Ascending aorta (tissue), 2 donors: ENCODE measurements around the gene SAXO2. TPM values are rescaled to one million over a fixed set of nuclear protein-coding genes. Genes with fewer than 3 reads are reported as not detected.
A peak's percentile ranks its signal among the peaks of the same experiment; 100 is the strongest.

Experiments
- DNase-seq, 2 donors: peaks; one replicate each; pipeline ENCODE4 v3.0.0-alpha.2; 2019; ENCODE audit warnings: low spot score in 2 of 2
- H3K27ac ChIP-seq, 2 donors: fragments of 200-600 bp; sonication (generic); one replicate each; pipeline ENCODE4 v1.5.1; 2016 to 2017; ENCODE audit warnings: mild to moderate bottlenecking in 1 of 2
- H3K27me3 ChIP-seq: fragments of 200-600 bp; sonication (generic); one replicate; pipeline ENCODE4 v1.5.1; 2017
- H3K36me3 ChIP-seq, 2 donors: fragments of 200-600 bp; sonication (generic); one replicate each; pipeline ENCODE4 v1.5.1; 2016
- H3K4me1 ChIP-seq, 2 donors: fragments of 200-600 bp; sonication (generic); one replicate each; pipeline ENCODE4 v1.5.1; 2016 to 2017; ENCODE audit warnings: mild to moderate bottlenecking in 1 of 2
- H3K4me3 ChIP-seq, 2 donors: fragments of 200-600 bp; sonication (generic); one replicate each; pipeline ENCODE4 v1.5.1; 2016 to 2017; ENCODE audit warnings: mild to moderate bottlenecking in 1 of 2
- H3K9me3 ChIP-seq, 2 donors: fragments of 200-600 bp; sonication (generic); one replicate each; pipeline ENCODE4 v1.5.1; 2016
- CTCF ChIP-seq, 3 experiments: fragments of 200-600 bp in 2 of 3; fragments of 450-650 bp in 1 of 3; sonication (generic) in 2 of 3; IDR thresholded peaks; one replicate each; pipeline ENCODE4 v1.5.1; 2016 to 2019; ENCODE audit warnings: antibody characterized with exemption in 3 of 3, mild to moderate bottlenecking in 1 of 3, moderate library complexity in 1 of 3
- intact Hi-C: fragments of 100-400 bp; cut with DNase I; formaldehyde crosslinking; loops from one replicate; pipeline ENCODE4 v1.15.1; 2023
- total RNA-seq: library from RNA; depleted of rRNA; stranded (reverse); fragments of >200 nt; gene quantifications from one replicate; pipeline ENCODE4 v1.1.0, GENCODE V29; 2016

The SAXO2 gene
- total RNA-seq, 1 donor from 2014 or later, result not detected

DNA sequence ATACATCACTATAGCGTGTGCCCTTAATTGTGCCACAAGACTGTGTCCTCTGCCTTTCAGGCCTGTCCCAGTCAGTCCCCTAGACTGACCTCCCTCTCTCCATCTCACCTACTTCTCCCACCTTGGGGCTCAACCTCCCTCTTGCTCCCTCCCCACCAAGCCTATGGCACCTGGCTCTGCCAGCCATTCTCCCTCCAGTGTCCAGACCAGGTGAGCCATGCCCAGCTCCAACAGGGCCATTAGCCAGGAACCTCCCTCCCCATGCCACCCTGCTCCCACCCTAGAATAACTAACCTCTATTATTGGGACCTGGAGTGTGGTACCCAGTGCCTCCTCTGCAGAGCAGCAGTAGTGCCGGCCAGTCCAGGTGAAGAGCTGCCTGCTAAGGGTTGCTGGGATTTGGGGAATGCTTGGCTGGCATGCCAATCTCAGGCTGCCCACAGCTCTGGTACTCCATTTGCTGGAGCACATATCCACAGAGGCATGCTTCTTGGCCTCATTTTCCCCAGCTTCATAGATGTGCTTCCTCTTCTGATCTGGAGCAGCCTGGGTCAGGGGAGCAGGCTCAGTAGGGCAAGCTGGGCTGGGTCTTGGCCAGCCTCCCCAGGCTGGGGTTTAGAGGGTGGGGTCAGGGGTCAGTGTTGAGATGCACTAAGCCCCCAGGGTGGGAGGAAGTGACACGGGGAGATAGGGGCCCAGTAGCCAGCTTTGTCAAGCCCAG lies 38.8 kb downstream of the SAXO2 start:
- intact Hi-C loops, result no loop called here
- Histone ChIP-seq H3K36me3 (no peaks in the 10 kb centered on the region), H3K27ac (no peak overlapping the region), H3K27me3 (no peaks in the 10 kb centered on the region), H3K9me3 (no peaks in the 10 kb centered on the region), H3K4me1 (no peaks in the 10 kb centered on the region), H3K4me3 (no peak overlapping the region)
- no peak for DNase-seq
- TF ChIP-seq CTCF (IDR thresholded peaks at IDR 0.05), result no peak

- intact Hi-C loops, result no loop called here
These were observed 41.5 kb downstream of the SAXO2 start for GRCh38 chr15:82303956-82304777.

GRCh38 chr15:82304778-82305090 lies 42.1 kb downstream of the SAXO2 start:
- Histone ChIP-seq H3K36me3 (no peaks in the 10 kb centered on the region), H3K9me3 (no peaks in the 10 kb centered on the region), H3K4me1 (no peaks in the 10 kb centered on the region), H3K27ac (no peak overlapping the region), H3K4me3 (no peak overlapping the region), H3K27me3 (no peaks in the 10 kb centered on the region)
- DNase-seq, result peak in 1 of 2 donors; percentile 25
- no peak for TF ChIP-seq CTCF (IDR thresholded peaks at IDR 0.05)
- intact Hi-C loops, result no loop called here

More at GRCh38 chr15:82303956-82304777, 41.5 kb downstream of the SAXO2 start:
- Histone ChIP-seq H3K27me3 (no peaks in the 10 kb centered on the region), H3K9me3 (no peaks in the 10 kb centered on the region), H3K4me3 (no peak overlapping the region), H3K36me3 (no peaks in the 10 kb centered on the region), H3K4me1 (no peaks in the 10 kb centered on the region), H3K27ac (no peak overlapping the region)
- no peak for DNase-seq
- no peak for TF ChIP-seq CTCF (IDR thresholded peaks at IDR 0.05)

DNA sequence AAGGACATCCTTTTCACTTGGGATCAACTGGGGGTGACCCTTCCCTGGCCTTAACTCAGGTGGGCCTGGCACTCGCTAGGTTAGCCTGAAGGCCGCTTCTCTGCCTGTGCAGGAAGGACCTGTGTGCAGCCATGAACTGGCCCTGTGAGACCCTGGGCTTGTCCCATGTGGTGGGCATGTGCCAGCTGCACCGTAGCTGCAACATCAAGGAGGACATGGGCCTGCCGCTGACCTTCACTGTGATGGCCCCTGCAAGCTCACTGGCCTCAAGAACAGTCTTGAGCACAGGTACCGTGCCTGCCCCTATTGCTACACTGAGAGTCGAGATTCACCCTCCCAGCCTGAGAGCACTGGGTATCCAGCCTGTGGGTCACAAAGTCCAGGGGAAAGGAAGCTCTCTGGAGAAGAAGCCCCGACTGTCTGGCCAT lies 43.0 kb downstream of the SAXO2 start:
- H3K4me3 ChIP-seq, result no peak overlapping the region
- H3K27ac ChIP-seq, result no peak overlapping the region
- no peaks in the 10 kb centered on the region for H3K36me3 ChIP-seq
- no peaks in the 10 kb centered on the region for H3K9me3 ChIP-seq
- TF ChIP-seq CTCF (IDR thresholded peaks at IDR 0.05), result no peak
- no peaks in the 10 kb centered on the region for H3K4me1 ChIP-seq
- peak in 1 of 2 donors; percentile 13 for DNase-seq
- no peaks in the 10 kb centered on the region for H3K27me3 ChIP-seq
- intact Hi-C loops, result no loop called here

DNA sequence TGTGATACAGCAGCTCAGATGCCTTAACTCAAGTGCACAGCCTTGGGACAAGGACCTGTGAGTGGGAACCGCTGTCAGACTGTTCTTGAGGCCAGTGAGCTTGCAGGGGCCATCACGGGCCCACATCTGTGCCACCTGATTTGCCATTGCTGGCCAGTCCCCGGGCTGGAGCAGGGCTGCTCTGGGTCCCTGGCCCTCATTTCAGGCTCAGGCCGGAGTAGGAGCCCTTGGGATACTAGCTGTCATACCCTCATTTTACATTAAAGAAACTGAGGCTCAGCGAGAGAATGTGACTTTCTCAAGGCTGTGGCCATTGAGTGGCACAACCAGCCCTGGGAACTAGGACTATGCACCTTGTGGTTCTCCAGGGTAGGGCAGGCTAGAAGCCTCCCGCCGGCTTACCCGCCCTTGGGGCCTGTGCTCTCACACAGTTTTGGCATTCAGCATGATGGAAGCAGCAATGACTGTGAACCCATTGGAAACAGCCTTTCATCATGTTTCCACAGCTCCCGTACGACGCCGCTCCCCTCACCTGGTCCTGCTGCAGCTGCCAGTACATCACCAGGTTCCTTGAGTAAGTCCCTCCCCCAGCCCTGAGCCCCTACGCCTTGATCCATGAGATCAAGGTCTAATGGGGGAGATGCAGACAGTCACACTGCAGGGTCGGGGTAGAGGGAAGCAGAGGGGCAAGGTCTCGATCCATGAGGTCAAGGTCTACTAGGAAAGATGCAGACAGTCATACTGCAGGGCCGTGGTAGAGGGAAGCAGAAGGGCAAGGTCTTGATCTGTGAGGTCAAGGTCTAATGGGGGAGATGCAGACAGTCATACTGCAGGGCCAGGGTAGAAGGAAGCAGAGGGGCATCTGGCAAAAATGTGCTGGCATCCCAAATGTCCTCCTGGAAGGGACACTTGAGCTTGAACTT lies 44.4 kb downstream of the SAXO2 start:
- H3K27me3 ChIP-seq, result no peaks in the 10 kb centered on the region
- TF ChIP-seq CTCF (IDR thresholded peaks at IDR 0.05), result no peak
- no peaks in the 10 kb centered on the region for H3K4me1 ChIP-seq
- DNase-seq, result peak in 1 of 2 donors; percentile 33
- H3K27ac ChIP-seq, result no peak overlapping the region
- no peaks in the 10 kb centered on the region for H3K9me3 ChIP-seq
- no peak overlapping the region for H3K4me3 ChIP-seq
- no peaks in the 10 kb centered on the region for H3K36me3 ChIP-seq
- intact Hi-C loops, result no loop called here
